Measurements from ENCODE around the gene ARMCX1.
"Not testable (repeated sequence)": the region's sequence is repeated elsewhere in the genome, so short reads cannot be mapped to it uniquely, and the experiment has no call there.

Gene ARMCX1

DNA sequence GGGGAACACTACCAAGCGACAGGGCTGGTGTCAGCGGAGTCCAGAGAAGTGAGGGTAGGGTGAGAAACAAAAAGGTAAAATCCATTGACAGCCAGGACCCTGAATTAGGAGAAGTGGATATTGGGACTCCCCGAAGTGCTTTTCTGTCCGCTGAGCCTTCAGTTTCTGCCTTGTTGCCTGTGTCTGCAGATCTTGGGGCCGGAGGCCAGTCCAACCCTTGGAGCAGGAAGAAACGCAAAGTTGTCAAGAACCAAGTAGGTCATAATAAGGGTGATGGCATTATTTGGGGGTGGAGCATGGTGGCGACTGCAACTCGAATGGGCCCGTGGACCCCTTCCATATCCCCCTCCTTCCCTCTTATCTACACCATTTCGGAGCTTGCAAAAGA lies 1.0 kb downstream of the ARMCX1 start:
- Histone ChIP-seq H3K27ac (replicated peaks) (no peak overlapping the region), H3K27me3 (ENCODE audit: insufficient read depth, poor library complexity, severe bottlenecking) (no peaks in the 10 kb centered on the region), H3K4me3 (replicated peaks; ENCODE audit: insufficient read depth, low read length) (no peak overlapping the region)
- no peak for DNase-seq (ENCODE audit: low read depth in 1 of 2, low spot score in 1 of 2)
- TF ChIP-seq, protein P1, sequence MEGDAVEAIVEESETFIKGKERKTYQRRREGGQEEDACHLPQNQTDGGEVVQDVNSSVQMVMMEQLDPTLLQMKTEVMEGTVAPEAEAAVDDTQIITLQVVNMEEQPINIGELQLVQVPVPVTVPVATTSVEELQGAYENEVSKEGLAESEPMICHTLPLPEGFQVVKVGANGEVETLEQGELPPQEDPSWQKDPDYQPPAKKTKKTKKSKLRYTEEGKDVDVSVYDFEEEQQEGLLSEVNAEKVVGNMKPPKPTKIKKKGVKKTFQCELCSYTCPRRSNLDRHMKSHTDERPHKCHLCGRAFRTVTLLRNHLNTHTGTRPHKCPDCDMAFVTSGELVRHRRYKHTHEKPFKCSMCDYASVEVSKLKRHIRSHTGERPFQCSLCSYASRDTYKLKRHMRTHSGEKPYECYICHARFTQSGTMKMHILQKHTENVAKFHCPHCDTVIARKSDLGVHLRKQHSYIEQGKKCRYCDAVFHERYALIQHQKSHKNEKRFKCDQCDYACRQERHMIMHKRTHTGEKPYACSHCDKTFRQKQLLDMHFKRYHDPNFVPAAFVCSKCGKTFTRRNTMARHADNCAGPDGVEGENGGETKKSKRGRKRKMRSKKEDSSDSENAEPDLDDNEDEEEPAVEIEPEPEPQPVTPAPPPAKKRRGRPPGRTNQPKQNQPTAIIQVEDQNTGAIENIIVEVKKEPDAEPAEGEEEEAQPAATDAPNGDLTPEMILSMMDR (IDR thresholded peaks at IDR 0.05; ENCODE audit: insufficient read depth, low read length): no peak
- no peak for TF ChIP-seq GABPA (IDR thresholded peaks at IDR 0.05; ENCODE audit: low read depth)
- TF ChIP-seq SPI1 (IDR thresholded peaks at IDR 0.05; ENCODE audit: borderline replicate concordance, low read depth): no peak
- TF ChIP-seq, protein P2, sequence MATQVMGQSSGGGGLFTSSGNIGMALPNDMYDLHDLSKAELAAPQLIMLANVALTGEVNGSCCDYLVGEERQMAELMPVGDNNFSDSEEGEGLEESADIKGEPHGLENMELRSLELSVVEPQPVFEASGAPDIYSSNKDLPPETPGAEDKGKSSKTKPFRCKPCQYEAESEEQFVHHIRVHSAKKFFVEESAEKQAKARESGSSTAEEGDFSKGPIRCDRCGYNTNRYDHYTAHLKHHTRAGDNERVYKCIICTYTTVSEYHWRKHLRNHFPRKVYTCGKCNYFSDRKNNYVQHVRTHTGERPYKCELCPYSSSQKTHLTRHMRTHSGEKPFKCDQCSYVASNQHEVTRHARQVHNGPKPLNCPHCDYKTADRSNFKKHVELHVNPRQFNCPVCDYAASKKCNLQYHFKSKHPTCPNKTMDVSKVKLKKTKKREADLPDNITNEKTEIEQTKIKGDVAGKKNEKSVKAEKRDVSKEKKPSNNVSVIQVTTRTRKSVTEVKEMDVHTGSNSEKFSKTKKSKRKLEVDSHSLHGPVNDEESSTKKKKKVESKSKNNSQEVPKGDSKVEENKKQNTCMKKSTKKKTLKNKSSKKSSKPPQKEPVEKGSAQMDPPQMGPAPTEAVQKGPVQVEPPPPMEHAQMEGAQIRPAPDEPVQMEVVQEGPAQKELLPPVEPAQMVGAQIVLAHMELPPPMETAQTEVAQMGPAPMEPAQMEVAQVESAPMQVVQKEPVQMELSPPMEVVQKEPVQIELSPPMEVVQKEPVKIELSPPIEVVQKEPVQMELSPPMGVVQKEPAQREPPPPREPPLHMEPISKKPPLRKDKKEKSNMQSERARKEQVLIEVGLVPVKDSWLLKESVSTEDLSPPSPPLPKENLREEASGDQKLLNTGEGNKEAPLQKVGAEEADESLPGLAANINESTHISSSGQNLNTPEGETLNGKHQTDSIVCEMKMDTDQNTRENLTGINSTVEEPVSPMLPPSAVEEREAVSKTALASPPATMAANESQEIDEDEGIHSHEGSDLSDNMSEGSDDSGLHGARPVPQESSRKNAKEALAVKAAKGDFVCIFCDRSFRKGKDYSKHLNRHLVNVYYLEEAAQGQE (IDR thresholded peaks at IDR 0.05; ENCODE audit: insufficient replicate concordance, low read depth): no peak
- TF ChIP-seq POLR2AphosphoS5 (IDR thresholded peaks at IDR 0.05; ENCODE audit: low read depth): no peak

DNA sequence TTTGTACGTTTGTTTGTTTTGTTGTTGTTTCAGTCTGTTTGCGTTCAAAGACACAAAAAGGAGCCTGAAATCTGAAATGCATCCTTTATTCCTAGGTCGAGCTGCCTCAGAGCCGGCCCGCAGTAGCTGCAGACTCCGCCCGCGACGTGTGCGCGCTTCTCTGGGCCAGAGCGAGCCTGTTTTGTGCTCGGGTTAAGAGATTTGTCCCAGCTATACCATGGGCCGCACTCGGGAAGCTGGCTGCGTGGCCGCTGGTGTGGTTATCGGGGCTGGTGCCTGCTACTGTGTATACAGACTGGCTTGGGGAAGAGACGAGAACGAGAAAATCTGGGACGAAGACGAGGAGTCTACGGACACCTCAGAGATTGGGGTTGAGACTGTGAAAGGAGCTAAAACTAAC lies 2.4 kb downstream of the ARMCX1 start:
- no peak overlapping the region for H3K4me3 ChIP-seq (replicated peaks; ENCODE audit: insufficient read depth, low read length)
- DNase-seq (ENCODE audit: low read depth in 1 of 2, low spot score in 1 of 2): no peak
- H3K27ac ChIP-seq (replicated peaks): no peak overlapping the region
- H3K27me3 ChIP-seq (ENCODE audit: insufficient read depth, poor library complexity, severe bottlenecking): no peaks in the 10 kb centered on the region
- TF ChIP-seq POLR2AphosphoS5 (IDR thresholded peaks at IDR 0.05; ENCODE audit: low read depth) (no peak), SPI1 (IDR thresholded peaks at IDR 0.05; ENCODE audit: borderline replicate concordance, low read depth) (no peak)

DNA sequence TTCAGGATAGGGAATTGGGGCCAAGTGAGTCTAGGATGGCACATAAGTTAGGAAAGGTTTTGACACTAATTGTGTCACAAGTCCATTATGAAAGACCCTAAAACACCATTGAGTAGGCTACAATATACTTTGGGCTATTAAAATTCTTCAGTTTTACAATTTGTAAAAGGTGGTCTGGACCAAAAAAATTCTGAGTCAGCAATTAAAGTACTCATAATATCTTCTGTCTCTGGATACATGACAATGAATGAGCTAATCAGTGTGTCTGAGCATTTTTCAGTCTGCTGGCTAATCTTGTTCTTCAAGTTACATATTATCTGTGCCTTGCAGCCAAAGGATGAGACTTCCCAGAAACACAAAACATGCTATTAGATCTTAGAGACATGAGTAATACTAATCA lies 14.3 kb downstream of the ARMCX1 start:
- H3K27me3 ChIP-seq (ENCODE audit: insufficient read depth, poor library complexity, severe bottlenecking): no peaks in the 10 kb centered on the region
- H3K4me3 ChIP-seq (replicated peaks; ENCODE audit: insufficient read depth, low read length): no peak overlapping the region
- TF ChIP-seq POLR2AphosphoS5 (IDR thresholded peaks at IDR 0.05; ENCODE audit: low read depth) (no peak), GABPA (IDR thresholded peaks at IDR 0.05; ENCODE audit: low read depth) (no peak), SPI1 (IDR thresholded peaks at IDR 0.05; ENCODE audit: borderline replicate concordance, low read depth) (no peak)
- TF ChIP-seq, protein P2 (IDR thresholded peaks at IDR 0.05; ENCODE audit: insufficient replicate concordance, low read depth): no peak
- TF ChIP-seq, protein P1 (IDR thresholded peaks at IDR 0.05; ENCODE audit: insufficient read depth, low read length): no peak
- no peak for DNase-seq (ENCODE audit: low read depth in 1 of 2, low spot score in 1 of 2)
- H3K27ac ChIP-seq (replicated peaks): no peak overlapping the region

DNA sequence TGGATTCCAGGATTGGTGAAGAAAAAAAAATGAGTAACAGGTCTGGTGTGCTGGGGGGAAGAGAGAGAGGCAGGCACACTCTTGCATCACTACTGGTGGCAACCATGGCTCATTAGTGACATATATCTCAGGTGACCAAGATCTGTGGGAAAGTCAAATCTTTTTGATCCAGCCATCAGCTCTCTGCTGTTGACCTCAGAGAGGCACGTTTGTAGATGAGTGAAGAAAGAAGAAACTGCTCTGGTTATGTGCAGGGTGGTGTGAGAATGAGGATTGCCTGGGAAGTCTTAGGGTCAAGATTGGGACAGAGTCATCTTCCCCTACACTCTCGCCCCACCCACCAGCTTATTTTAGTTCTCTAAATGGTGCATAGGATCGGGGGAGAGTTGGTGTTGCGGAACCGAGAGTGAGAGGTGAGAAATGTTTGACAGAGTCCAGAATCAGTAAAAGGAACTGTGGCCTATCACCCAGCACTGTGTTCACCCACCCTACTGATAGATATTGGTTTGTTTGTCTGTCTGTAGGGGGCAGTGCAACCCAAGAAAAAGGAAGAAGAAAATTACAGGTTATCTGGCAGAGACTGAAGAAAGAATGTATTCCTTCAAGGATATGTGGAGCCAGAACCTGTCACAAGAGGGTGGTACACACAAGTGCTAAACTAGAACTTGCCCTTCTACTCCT lies 45.5 kb downstream of the ARMCX1 start:
- TF ChIP-seq POLR2AphosphoS5 (IDR thresholded peaks at IDR 0.05; ENCODE audit: low read depth) (no peak), GABPA (IDR thresholded peaks at IDR 0.05; ENCODE audit: low read depth) (no peak), SPI1 (IDR thresholded peaks at IDR 0.05; ENCODE audit: borderline replicate concordance, low read depth) (no peak)
- TF ChIP-seq, protein P1 (IDR thresholded peaks at IDR 0.05; ENCODE audit: insufficient read depth, low read length): no peak
- TF ChIP-seq, protein P2 (IDR thresholded peaks at IDR 0.05; ENCODE audit: insufficient replicate concordance, low read depth): no peak
- DNase-seq (ENCODE audit: low read depth in 1 of 2, low spot score in 1 of 2): peak; percentile 12 to 29
- Histone ChIP-seq H3K4me3 (replicated peaks; ENCODE audit: insufficient read depth, low read length) (no peak overlapping the region), H3K27me3 (ENCODE audit: insufficient read depth, poor library complexity, severe bottlenecking) (no peaks in the 10 kb centered on the region), H3K27ac (replicated peaks) (no peak overlapping the region)

DNA sequence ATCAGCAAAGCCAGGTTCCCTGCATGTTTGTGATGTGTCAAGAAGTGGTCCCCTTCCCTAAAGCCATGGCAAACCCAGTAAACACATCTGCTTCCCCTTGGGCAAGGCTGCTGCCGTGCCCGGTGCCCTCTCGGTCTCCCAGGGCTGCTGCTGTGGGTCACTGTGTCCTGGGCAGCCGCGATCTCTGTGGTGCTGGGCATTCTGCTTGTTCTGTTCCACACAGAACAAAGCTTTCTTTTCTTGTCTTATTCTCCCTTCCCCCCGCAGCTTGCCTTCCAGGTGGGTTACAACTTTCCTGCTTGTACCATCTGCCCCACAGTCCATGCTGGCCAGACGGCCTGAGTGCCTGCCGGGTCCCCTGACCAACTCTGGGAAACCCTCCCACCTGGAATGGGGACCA lies 49.2 kb downstream of the ARMCX1 start:
- H3K4me3 ChIP-seq (replicated peaks; ENCODE audit: insufficient read depth, low read length); H3K27ac ChIP-seq (replicated peaks); DNase-seq (ENCODE audit: low read depth in 1 of 2, low spot score in 1 of 2): not testable (repeated sequence)
- H3K27me3 ChIP-seq (ENCODE audit: insufficient read depth, poor library complexity, severe bottlenecking): peaks cover 10% of the 10 kb centered on the region

Data from HL-60 (cell line).